HG03378 (cell line): ENCODE measurements around the gene TMC3.
"Not testable (repeated sequence)": the region's sequence is repeated elsewhere in the genome, so short reads cannot be mapped to it uniquely, and the experiment has no call there.

Experiments used
- ATAC-seq: cut with Tn5 transposase; IDR thresholded peaks from one replicate; pipeline ENCODE4 v1.9.1; 2021; ENCODE audit warnings: mild to moderate bottlenecking, moderate library complexity; ENCODE audit not compliant: unreplicated experiment

TMC3 gene

DNA sequence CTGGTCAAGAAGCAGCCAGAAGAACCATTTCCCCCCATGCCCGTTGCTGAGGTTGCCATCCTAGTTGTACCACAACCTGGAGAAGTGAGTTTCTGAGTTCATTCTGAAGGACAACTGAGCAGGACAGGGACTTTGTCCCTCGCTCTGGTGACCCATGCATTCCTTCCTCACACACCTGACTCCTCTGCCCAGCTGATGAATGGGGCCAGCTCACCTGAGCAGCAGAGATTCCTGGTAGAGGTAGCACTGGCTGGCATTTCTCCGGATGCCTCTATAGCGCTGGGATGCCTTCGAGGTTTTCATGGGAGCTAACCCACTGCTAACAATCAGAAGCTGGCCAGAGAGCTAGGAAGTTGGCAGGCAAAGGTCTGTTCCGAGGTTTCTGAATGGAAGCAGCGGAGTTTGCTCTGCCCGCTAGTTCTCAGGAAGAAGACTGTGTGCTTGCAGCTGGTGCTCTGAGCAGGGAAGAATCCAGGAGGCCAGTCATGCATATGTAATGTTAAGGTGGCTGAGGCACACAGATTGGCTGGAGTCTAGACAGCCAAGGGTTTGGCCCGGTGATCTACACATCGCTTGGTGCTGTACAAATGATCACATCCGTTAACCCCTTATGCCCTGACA, at the start of gene TMC3:
Gene TMC3 (minus strand): TSS at position 439 of the 621 bp plus-strand sequence. CDS start 136 bp downstream, at position 303.
- no peak for ATAC-seq

DNA sequence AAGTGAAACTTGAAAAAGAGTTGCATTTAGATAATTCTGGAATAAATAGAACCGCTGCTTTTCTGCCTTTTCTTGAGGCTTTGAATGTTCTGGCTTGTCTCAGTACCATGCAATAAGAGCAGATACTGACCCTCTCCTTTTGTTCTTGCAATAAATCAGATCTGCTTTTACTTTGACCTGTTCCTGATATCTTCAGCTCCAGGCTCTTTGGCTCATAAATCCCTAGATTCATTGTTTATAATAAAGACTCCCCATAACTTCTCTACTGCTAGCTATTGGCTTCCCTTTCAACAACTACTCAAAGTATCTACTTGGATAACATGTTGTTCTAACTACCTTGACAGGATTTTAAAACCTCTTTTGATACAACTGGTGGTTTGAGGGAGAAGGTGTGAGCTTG, 47.4 kb upstream of the TMC3 start:
- ATAC-seq = no peak

DNA sequence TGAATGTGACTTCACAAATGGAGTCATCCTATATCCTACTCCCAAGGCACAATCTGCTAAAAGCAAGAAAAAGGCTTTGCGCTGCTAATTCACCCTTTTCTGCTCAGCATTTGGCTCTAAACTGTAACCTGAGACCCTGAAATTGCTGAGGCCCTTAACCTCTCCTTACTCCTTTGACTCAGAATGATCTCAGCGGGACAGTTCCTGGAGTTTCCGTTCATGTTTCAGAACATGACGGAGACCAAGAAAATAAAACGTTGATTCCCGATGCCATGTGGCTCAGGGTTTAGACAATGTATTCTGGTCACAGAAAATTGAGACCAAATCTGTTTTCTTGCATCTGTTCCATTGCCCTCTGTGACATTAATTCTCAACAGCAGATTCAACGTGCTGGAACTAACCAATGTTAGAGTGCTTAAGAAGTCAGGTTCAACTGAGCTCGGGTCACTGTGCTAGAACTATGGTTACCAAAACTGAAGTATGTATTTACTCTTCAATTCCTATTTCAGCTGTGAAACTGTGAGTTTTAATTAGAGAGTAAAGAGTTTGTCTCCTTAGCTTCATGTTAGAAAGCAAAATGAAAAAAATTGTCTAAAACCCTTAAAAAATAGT, 45.4 kb upstream of the TMC3 start:
- ATAC-seq = no peak

DNA sequence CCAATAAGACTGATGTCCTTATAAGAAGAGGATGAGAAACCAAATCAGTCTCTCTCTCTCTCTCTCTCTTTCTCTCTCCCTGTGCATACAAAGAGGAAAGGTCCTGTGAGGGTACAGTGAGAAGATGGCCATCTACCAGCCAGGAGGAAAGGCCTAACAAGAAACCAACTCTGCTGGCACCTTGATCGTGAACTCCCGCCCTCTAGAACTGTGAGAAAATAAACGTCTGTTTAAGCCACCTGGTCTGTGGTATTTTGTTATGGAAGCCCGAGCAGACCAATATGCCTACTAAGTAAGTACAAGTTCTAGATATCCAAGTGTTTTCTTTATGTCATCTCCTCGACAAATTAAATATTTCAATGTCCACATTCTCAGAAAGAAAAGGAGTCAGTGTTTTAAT, 44.9 kb upstream of the TMC3 start:
- no peak for ATAC-seq

DNA sequence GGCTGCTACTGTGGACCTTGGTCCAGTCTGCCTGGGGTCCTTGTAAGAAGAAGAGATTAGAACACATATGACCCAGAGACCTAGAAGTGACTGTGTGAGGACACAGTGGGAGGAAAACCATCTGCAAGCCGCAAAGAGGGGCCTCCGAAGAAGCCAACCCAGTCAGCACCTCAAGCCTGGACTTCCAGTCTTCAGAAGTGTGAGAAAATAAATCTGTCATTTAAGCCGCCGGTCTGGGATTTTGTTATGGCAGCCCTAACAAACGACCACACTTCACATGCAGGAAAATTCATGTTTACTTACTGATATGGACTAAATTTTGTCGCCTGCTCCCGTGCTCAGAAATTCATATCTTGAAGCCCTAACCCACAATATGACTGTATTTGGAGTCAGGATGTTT, 44.4 kb upstream of the TMC3 start:
- ATAC-seq = no peak

DNA sequence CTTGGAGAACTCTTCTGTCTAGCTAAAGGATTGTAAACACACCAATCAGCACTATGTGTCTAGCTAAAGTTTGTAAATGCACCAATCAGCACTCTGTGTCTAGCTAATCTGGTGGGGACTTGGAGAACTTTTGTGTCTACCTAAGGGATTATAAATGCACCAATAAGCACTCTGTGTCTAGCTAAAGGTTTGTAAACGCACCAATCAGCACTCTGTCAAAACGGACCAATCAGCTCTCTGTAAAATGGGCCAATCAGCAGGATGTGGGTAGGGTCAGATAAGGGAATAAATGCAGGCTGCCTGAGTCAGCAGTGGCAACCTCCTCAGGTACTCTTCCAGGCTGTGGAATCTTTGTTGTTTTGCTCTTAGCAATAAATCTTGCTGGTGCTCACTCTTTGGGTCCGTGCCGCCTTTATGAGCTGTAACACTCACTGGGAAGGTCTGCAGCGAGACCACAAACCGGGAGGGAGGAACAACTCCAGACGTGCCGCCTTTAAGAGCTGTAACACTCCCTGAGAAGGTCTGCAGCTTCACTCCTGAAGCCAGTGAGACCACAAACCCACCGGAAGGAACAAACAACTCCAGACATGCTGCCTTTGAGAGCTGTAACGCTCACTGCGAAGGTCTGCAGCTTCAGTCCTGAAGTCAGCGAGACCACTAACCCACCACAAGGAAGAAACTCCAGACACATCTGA, 40.4 kb upstream of the TMC3 start:
- not testable (repeated sequence) for ATAC-seq

DNA sequence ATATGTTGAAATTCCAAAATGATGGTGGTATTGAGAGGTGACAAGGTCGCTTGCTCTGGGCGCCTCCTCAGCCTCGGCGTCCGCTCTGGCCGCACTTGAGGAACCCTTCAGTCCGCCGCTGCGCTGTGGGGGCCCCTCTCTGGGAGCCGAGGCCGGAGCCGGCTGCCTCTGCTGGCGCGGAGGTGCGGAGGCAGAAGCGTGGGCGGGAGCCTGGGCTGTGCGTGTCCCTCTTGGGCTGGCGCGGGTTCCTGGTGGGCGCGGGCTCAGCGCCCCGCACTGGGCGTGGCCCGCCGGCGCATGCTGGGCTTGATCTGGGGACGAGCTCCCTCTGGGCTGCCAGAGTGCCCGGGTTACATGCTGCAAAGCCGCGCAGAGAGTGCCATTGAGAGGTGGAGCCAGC, 39.8 kb upstream of the TMC3 start:
- no peak for ATAC-seq

DNA sequence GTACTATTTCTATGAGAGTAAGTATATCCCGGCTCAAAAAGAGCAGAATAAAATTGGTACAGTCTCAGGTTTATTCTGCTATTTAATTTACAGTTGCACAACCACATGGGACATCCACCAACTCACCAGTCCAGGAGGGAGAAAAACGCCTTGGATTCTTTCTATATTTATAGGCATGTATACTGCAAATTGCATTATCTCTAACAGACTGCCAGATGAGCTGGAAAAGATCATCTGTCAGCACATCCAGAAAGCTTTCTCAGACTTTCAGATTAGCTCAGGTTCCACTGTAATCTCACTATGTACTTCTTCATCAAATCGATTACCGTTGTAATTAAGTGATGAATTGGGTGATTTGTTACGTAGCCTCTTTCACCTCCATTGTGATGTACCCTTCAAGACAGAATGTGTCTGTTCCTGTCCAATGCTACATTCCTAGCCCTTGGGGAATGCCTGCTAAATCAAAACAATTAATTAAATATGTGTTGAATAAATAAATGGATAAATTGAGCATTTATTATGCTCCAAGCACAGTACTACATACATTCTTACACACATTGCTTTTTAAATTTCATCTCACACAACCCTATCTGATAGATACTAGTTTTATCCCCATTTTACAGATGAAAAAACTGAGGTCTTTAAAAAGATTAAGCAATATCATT, 38.1 kb upstream of the TMC3 start:
- no peak for ATAC-seq

DNA sequence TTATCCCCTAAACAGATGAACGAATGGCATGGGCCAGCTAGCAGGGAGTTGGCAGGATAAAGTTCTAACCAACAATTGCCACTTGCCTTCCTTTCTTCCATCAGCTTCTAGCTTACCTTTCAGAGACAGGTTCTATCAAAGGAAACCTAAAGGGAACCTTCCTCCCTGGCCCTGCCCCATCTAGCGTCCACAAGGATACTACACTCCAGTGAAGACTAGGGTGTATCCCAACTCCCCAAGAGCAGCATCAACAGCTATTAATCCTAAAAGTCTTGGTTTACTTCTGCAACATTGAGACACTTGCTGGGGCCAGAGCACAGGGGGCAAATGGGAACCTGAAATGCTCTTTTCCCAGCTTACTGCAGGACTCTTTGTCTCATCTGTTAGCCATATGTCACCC, 37.0 kb upstream of the TMC3 start:
- no peak for ATAC-seq

DNA sequence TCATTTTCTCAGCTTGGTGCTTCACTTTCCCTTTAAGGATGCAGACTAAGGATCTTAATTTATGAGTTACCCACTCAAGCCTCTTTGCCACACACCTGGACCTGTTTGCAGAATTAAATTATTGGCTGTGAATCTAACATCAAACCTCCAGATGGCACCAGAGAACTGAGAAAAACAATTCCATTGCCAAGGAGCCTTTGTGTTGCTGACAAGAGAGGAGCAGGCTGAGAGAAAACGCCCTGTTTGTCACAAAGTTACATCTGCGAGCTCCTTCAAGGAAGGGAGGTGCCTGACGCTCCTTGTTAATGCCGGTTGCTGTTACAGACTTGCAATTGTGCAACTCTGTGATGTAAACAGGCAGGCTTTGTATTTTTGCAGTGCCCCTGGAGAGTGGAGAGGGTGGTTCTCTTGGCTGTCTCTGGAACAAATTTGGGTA, 36.3 kb upstream of the TMC3 start:
- ATAC-seq = no peak

DNA sequence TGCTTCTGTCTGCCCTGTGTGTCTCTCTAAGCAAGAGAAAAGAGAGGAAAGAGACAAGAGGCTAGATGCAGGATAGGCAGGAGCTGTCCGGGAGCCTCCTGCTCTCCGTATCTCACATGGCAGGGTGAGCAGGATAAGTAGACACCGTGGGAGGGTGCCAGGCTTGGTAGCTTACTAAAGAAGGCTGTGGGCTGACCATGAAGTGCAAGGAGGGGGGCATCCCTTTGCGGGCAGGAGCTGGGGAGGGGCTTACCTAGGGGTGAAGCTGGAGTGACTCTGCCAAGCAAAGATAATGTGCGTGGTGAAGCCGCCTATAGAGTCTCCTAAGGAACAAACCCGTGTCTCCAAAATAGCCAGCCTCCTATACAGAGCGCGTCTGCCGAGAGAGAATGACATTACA, 33.7 kb upstream of the TMC3 start:
- no peak for ATAC-seq

DNA sequence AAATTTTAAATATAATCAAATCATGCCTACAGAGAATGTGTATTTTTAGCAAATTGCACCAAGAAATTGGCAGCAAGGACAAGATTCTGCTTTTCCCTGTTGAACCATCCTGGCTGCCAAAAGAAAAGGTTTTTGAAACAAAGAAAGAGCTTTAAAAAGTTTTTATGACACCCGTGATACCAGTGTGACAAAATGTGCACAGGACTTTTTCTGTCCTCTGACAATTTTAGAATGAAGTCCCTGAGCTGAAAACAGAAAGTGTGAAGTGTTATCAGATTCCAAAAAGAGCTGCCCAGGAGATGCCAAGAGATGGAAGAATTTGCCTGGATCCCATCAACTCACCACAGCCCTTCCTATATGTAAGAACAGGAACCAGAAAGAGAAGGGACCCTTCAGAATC, 33.2 kb upstream of the TMC3 start:
- no peak for ATAC-seq

DNA sequence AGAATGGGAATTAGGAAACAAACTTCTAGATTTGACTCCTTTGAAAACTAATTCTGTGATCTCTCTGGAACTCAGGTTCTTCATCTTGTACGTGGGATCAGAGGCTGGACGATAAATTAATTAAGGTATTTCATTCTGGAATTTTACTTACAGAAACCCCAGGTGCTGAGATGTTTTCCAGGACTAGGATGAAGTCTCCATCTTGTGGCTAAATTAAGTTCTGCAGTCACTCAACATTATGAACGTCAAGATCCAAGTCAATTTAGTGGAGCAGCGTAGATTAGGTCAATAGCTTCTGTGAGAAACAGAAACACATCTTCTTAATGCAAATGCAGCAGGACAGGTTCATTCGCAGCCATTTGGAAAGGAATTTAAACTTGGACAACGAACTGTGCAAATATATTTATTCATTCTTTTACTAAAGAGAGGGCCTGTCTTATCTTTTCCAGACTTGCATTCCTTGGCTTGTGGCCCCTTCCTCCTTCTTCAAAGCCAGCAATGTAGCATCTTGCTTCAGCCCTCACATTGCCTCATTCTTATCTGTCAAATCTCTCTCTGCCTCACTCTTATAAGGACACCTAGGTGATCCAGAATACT, 26.7 kb upstream of the TMC3 start:
- ATAC-seq = no peak

DNA sequence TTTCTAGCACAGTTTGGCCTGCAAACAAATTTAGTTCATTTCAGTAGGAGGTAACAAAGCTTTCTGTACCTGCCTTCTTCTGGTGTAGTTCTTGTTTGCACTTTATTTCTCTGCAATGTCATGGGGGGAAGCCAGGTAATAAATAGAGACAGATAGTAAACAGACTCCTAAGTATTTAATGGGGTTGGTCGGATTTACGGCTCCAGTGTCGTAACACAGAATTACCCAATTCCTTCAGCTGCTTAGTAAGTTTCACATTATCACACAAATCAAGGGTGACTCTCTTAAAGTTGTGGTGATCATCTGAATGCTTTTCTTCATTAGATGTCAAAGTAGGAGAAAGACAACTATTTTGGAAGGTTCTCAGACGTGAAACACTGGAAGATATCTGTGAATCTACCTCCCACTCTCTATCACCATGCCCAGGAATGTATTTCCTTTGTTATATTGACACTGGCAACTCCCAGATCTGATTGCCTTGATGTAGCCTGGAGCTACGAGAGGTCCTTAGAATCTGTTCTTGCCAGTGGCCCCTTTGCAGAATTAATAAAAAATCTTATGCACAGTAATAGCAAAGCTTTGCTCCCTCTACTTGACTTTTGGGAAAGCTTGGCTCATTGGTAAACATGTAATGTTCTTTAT, 25.0 kb upstream of the TMC3 start:
- no peak for ATAC-seq

DNA sequence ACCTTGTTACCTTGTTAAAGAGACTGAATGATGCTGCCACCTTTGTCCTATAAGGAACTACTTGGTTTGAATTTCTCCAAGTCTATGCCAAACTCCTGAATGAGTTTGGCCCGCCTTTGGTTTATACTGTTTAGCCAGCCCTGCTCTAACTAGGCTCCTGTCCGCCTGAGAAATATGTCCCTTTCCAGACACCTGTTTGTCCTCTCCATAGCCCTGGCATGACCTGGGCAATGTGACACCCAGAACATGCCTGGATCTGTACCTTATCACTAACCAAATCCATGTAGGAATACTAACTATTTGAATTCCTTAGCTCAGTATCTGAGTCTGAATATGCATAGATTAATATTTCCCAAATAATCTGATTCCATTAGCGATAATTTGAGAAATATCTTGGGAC, 24.4 kb upstream of the TMC3 start:
- no peak for ATAC-seq

DNA sequence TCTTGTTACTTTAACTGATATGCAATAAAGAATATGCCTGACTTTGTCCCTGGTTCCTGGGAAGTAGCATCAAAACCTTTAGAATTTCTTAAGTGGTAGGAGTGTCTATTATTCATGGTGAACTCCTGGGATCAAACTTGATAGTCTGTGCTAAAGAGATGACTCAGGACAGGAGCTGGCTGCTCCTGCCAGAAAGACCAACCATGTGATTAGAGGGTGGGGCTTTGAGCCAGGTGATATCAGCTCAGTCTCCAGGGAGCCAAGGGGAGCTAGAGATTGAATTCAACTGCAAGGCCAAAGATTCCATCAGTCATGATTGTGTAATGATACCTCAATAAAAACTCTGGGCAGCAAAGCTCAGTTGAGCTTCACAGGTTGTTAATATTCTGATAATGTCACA, 20.6 kb upstream of the TMC3 start:
- no peak for ATAC-seq

DNA sequence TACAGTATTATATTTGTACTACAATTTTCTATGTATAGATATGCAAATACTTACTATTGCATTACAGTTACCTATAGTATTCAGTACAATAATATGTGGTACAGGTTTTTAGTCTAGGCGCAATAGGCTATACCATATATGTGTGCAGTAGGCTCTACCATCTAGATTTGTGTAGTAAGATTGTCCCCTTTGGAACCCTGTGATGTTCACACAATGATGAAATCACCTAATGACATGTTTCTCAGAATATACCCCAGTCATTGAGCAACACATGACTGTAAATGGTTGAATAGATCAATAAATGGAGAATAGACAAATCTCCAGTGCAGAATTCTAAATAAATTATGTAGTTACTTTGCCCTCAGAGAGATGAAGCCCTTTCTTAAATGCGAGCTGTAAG, 17.6 kb upstream of the TMC3 start:
- ATAC-seq = no peak

DNA sequence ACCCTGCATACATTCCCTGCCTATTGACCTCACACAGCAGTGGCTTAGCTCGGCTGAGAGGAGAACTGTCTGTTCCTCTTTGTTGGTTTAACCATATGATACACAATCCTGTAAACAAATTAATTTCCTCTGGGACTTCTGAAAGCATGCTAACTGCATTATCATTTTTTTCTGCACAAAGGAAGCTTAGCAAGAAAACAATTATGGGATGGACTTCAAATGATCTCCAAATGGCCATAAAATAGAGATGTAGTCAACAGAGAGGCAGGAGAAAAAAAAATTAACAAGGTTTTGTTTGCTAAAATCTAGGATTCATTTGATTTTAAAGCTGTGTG, 14.4 kb upstream of the TMC3 start:
- ATAC-seq = no peak

DNA sequence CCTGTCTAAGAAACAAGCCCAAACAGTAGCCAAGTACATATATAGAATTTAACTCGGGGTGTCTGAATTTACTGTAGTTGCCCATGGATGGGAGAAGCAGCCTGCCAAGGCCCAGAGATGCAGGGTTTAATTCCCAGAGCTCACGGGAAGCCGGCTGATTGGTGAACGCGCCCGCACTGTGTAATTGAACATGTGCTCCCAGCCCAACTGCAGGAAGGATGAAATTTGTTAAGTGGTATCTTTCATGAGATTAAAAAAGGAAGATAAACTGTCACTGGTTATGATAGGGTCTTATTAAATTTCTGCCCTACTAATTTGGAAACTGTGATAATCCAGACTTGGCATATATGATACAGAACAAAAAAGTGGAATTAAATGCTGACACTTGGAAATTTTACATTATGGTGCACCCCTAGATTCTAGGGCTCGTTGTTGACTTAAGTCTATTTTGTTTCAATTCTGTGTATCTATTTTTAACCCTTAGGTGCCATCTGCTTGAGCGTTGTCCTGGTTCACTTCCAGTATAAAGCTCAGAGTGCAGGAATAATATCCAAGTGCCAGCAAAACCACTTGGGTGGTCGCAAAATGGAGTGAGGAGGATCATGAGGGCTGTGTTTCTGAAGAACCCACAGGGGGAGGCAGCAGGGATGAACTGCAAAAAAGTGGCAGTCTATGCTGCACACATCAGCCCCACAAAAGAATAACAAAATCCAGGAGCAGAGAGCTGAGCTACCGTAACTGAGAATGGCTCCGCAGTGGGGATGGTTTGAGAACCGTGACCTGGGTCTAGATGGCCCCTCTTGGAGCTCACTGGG, 13.8 kb upstream of the TMC3 start:
- ATAC-seq = no peak

DNA sequence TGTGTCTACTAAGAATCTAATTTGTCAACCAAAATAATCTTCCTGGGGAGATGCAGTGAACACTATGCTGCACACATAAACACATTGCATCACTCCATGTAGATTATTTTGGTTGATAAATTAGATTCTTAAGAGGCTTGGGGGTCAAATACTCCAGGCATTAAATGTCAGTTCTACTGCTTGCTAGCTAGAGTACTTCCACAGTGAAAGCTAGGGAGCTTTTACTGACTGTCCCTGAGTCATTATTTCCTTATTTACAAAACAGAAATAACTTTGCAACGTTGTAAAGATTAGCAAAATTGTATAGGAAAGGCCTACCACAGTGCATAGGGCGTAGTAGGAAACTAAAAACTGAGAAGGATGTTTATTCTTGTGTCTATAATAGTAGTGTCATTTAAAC, 12.9 kb upstream of the TMC3 start:
- no peak for ATAC-seq
